Lower lobe of right lung (tissue), 2 donors: ENCODE data around the gene EIF2B4. TPM values are rescaled to one million over a fixed set of nuclear protein-coding genes. Genes with fewer than 3 reads are reported as not detected.

Source experiments
- ATAC-seq, 2 donors: fragments of 200-7000 bp; cut with Tn5 transposase; one replicate each; pipeline ENCODE4 v1.9.1; 2020 to 2022; ENCODE audit warnings: mild to moderate bottlenecking in 2 of 2, moderate library complexity in 2 of 2
- DNase-seq: peaks from one replicate; pipeline ENCODE4 v3.0.0-alpha.2; 2020
- H3K27ac ChIP-seq: fragments of 200-600 bp; one replicate; pipeline ENCODE4 v1.8.0; 2022
- H3K27me3 ChIP-seq: fragments of 200-600 bp; one replicate; pipeline ENCODE4 v1.8.0; 2022; ENCODE audit warnings: low read depth
- H3K36me3 ChIP-seq: fragments of 200-600 bp; one replicate; pipeline ENCODE4 v1.8.0; 2022; ENCODE audit warnings: mild to moderate bottlenecking
- H3K4me1 ChIP-seq: fragments of 200-600 bp; one replicate; pipeline ENCODE4 v1.8.0; 2022
- H3K4me3 ChIP-seq: fragments of 200-600 bp; one replicate; pipeline ENCODE4 v1.8.0; 2022; ENCODE audit warnings: mild to moderate bottlenecking
- H3K9me3 ChIP-seq: fragments of 200-600 bp; one replicate; pipeline ENCODE4 v1.8.0; 2022
- intact Hi-C: fragments of 100-400 bp; cut with DNase I; formaldehyde crosslinking; loops from one replicate; pipeline ENCODE4 v1.11.0; 2022
- long read RNA-seq: library from polyadenylated mRNA; unstranded; transcript quantifications from one replicate; pipeline ENCODE4 v2.0.0, GENCODE V29; 2021
- total RNA-seq: library from RNA; stranded (reverse); fragmentation: NEBNext Ultra II Directional; extraction: Animal tissue kit (Norgen Biotek cat#: 25700); gene quantifications from one replicate; pipeline ENCODE4 v1.2.1, GENCODE V29; 2021
- TF ChIP-seq, protein P1 (sequence below): fragments of 200-600 bp; IDR thresholded peaks from one replicate; pipeline ENCODE4 v1.8.0; 2022; ENCODE audit warnings: antibody characterized with exemption, mild to moderate bottlenecking
- donor health status: DM: no; HTN: yes; CAD: no; lungs with severe emphysema.

EIF2B4 gene
- total RNA-seq = 32.9 TPM
- long read RNA-seq, transcript EIF2B4-201 (13 exons, 1,792 nt) = major isoform, 37 of 73 reads
- long read RNA-seq, transcript EIF2B4-205 (13 exons, 1,608 nt) = minor isoform, 18 of 73 reads
- long read RNA-seq, partial matches to known transcripts = 1 of 73 reads
- long read RNA-seq, other reads (novel, unspliced or antisense) = 14 of 73 reads

GRCh38 chr2:27370026-27370815 lies at the start of gene EIF2B4, which contains the start of gene SNX17:
Gene EIF2B4, minus strand, starts transcription at chr2:27370338. Its CDS starts 24 bp downstream, at chr2:27370314.
Gene SNX17, plus strand, starts transcription at chr2:27370616. Its CDS starts 128 bp downstream, at chr2:27370744.
- Histone ChIP-seq H3K4me3 (peak within 1 kb of the TSS; percentile 96), H3K27me3 (no peaks in the 10 kb centered on the region), H3K4me1 (peaks cover 37% of the 10 kb centered on the region), H3K27ac (peak within 1 kb of the TSS; percentile 89), H3K9me3 (no peaks in the 10 kb centered on the region), H3K36me3 (peaks cover 68% of the 10 kb centered on the region)
- DNase-seq (peak; percentile 99), ATAC-seq (peak; percentile 97 to 98)
- TF ChIP-seq, protein P1, sequence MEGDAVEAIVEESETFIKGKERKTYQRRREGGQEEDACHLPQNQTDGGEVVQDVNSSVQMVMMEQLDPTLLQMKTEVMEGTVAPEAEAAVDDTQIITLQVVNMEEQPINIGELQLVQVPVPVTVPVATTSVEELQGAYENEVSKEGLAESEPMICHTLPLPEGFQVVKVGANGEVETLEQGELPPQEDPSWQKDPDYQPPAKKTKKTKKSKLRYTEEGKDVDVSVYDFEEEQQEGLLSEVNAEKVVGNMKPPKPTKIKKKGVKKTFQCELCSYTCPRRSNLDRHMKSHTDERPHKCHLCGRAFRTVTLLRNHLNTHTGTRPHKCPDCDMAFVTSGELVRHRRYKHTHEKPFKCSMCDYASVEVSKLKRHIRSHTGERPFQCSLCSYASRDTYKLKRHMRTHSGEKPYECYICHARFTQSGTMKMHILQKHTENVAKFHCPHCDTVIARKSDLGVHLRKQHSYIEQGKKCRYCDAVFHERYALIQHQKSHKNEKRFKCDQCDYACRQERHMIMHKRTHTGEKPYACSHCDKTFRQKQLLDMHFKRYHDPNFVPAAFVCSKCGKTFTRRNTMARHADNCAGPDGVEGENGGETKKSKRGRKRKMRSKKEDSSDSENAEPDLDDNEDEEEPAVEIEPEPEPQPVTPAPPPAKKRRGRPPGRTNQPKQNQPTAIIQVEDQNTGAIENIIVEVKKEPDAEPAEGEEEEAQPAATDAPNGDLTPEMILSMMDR = peak; percentile 90
- intact Hi-C loops = no loop called here

GRCh38 chr2:27416151-27416550 lies 46.0 kb upstream of the EIF2B4 start:
- ATAC-seq (no peak), DNase-seq (no peak)
- intact Hi-C loops = no loop called here
- Histone ChIP-seq H3K27ac (no peak overlapping the region), H3K4me1 (no peaks in the 10 kb centered on the region), H3K9me3 (no peaks in the 10 kb centered on the region), H3K36me3 (no peaks in the 10 kb centered on the region), H3K4me3 (no peak overlapping the region), H3K27me3 (no peaks in the 10 kb centered on the region)
- TF ChIP-seq, protein P1 = no peak

DNA sequence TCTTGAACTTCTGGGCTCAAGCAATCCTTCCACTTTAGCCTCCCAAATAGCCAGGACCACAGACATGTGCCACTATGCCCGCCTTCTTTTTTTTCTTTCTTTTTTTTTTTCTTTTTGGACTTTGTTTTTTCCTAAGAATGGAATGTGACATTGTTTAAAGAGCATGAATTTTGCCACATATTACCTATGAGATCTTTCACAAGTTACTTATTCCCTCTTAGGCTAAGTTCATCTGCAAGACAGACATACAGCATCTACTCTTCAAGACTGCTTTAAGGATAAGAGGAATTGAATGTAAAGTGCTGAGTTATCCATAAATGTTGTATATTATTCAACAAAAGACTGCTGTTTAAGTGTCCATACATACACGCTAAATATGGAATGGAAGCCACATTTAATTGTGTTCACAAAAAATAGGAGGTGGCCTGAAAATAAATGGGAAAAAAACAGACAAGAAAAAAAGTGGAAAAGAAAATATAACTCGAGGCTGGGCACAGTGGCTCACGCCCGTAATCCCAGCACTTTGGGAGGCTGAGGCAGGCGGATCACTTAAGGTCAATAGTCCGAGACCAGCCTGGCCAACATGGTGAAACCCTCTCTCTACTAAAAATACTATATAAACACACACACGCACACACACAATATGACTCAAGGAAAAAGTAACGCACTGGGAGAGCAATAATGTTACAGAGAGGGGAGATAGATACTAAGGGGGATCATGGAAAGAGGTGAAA lies 42.4 kb upstream of the EIF2B4 start:
- no peaks in the 10 kb centered on the region for H3K27me3 ChIP-seq
- peaks cover 17% of the 10 kb centered on the region for H3K4me1 ChIP-seq
- intact Hi-C loops = no loop called here
- no peak for ATAC-seq
- H3K4me3 ChIP-seq = no peak overlapping the region
- no peaks in the 10 kb centered on the region for H3K9me3 ChIP-seq
- no peaks in the 10 kb centered on the region for H3K36me3 ChIP-seq
- no peak for DNase-seq
- TF ChIP-seq, protein P1 = no peak
- H3K27ac ChIP-seq = no peak overlapping the region

- DNase-seq = peak; percentile 97
- ATAC-seq = peak; percentile 100
- intact Hi-C loops = no loop called here
- peaks cover 31% of the 10 kb centered on the region for H3K4me1 ChIP-seq
- peaks cover 3% of the 10 kb centered on the region for H3K36me3 ChIP-seq
- TF ChIP-seq, protein P1 = no peak
- H3K27ac ChIP-seq = peak within 1 kb of the TSS; percentile 92
- H3K9me3 ChIP-seq = no peaks in the 10 kb centered on the region
- no peaks in the 10 kb centered on the region for H3K27me3 ChIP-seq
- peak within 1 kb of the TSS; percentile 99 for H3K4me3 ChIP-seq
These were observed 39.4 kb upstream of the EIF2B4 start, which contains the start of gene PPM1G for GRCh38 chr2:27409321-27410073. Gene PPM1G, minus strand, starts transcription at chr2:27409591. Its CDS starts 169 bp downstream, at chr2:27409422.
